NCI-H524 (cell line): ENCODE results near the gene GALNT10.

ENCODE experiments used
- DNase-seq, 2 experiments: peaks; one replicate each; lab custom pipeline; 2025; lab: John Stamatoyannopoulos, UW

GALNT10 gene, protein sequence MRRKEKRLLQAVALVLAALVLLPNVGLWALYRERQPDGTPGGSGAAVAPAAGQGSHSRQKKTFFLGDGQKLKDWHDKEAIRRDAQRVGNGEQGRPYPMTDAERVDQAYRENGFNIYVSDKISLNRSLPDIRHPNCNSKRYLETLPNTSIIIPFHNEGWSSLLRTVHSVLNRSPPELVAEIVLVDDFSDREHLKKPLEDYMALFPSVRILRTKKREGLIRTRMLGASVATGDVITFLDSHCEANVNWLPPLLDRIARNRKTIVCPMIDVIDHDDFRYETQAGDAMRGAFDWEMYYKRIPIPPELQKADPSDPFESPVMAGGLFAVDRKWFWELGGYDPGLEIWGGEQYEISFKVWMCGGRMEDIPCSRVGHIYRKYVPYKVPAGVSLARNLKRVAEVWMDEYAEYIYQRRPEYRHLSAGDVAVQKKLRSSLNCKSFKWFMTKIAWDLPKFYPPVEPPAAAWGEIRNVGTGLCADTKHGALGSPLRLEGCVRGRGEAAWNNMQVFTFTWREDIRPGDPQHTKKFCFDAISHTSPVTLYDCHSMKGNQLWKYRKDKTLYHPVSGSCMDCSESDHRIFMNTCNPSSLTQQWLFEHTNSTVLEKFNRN

DNA sequence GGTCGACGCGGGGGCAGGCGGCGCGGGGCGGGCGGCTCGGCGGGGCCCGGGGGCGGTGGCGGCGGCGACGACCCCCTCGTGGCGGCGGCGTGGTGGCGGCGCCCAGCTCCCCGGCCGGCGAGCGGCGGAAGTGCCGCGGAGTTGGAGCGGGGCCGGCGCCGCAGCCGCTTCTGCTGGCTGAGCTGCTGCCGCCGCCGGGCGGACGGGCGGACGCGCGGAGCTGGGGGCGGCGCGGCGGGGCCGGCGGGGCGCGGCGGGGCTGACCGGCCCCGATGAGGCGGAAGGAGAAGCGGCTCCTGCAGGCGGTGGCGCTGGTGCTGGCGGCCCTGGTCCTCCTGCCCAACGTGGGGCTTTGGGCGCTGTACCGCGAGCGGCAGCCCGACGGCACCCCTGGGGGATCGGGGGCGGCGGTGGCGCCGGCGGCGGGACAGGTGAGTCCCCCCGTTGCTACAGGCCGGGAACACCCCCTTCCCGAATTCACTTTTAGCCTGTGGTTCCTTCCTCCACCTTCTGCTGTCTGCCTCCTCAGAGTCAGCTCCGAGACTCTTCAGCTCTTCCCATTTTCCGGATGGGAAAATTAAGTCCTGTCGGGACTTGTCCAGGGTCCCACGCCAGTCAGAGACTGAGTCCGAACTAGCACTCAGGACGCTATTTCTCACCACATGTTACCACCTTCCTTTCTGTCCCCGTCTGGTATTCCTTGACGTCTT, at the start of gene GALNT10:
Gene GALNT10, plus strand, starts transcription at position 139 of the 710 bp plus-strand sequence. Its CDS starts 134 bp downstream, at position 273.
- DNase-seq: peak in 1 of 2 experiments; percentile 51

DNA sequence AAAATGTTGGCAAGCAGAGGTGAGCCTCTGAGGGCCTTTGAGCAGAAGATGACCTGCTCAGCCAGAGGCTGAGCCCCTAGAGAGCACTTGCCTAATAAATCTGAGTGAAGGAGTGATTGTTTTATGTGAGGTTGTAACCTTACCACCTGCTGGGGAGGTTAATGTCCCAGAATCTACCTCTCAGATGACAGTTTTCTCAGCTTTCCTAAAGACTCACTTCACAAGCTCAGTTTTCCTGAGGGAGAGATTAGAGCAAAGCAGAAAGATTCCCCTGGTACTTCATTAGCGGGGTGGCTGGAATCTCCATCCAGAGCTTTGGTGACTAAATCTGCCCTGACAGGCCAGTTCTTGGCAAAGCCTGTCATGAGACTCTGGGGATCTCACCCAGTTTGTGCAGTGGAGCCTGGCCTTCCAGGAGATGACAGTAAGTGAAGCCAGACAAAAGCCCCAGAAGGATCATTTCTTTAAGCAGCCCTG, 48.8 kb upstream of the GALNT10 start:
- DNase-seq: peak; percentile 10 to 49

DNA sequence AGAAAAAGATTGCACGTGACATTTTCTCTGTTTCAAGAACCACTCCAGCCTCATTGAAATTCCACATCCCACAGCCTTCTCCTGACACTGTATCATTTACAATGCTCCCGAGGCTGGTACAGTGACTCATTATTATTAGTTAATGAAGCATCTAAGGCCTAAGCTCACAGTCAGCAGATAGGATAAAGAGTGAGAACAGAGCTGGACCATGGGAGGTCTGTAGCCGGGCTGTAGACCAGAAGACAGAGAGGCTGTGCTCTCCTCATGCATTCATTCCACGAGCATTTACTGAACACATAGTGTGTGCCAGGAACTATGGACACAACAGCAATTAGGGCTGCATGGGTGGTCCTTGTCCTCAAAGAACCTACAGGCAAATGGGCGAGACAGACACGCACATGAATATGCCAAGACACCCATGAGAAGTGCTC, 47.3 kb upstream of the GALNT10 start:
- DNase-seq: no peak

DNA sequence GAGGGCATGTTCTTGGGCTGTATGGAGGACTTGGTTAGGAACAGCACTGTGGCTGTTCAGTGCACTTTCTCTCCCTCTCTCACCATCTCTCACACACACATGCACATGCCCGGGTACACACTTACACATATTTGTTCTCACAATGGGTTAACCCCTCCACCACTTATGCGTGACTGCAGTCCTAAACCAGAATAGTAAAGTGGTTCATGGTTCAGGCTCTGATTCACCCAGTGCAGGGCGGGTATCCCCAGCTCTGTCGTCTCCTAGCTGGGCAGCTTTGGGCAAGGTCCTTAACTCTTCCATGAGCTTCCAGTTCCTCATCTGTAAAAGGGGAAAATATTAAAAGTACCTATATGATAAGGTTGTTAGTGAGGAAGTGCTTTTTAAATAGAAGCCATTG, 45.3 kb upstream of the GALNT10 start:
- DNase-seq: no peak

DNA sequence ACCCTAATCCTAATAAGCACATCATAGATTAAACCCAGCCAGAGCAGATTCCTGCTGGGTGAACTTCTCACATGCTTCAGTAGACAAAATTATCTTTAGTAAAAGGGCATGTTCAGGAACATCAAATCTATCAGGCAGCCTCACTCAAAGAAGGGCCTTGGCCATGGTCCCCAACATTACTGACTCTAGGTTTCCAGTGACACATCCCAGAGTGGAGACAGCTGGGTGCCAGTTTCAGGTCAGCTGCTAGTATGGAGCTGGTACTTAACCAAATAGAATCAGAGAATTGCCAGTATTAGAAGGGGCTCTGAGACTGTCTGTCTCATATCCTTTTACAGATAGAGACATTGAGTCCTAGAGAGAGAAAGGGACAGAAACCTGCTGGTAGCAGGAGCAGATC, 44.1 kb upstream of the GALNT10 start:
- DNase-seq: no peak

DNA sequence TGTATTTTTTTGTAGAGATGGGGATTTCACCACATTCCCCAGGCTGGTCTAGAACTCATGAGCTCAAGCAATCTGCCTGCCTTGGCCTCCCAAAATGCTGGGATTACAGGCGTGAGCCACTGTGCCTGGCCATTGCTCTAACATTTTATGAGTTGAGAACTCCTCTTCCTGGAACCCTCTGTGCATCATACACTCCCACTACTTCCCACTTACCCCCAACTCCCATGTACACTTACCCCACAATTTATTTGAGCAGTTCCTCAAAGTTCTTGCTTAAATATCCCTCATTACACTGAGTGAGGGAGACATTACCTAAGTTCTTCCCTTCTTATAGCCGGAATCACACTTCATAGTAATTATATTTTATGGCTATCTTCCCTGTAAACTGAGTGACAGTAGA, 42.9 kb upstream of the GALNT10 start:
- no peak for DNase-seq

DNA sequence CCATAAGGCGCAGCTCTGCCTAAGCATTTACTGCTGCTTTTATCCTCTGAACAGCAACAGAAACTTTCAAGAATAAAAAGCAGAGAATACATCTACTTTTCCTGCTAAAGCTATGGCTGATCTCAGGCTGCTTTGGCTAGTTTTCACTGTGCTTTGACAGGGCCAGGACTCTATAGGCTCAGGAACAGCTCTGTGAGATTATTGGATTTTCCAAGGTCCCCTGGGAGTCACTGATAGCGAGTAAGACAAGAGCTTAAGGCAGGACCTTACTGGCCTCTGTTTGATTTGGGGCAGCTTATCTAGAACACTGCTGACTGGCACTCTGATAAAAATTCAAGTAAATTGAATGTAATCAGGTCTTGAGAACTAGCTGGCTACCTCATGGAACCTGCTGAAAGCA, 40.1 kb upstream of the GALNT10 start:
- DNase-seq: peak; percentile 22 to 68

DNA sequence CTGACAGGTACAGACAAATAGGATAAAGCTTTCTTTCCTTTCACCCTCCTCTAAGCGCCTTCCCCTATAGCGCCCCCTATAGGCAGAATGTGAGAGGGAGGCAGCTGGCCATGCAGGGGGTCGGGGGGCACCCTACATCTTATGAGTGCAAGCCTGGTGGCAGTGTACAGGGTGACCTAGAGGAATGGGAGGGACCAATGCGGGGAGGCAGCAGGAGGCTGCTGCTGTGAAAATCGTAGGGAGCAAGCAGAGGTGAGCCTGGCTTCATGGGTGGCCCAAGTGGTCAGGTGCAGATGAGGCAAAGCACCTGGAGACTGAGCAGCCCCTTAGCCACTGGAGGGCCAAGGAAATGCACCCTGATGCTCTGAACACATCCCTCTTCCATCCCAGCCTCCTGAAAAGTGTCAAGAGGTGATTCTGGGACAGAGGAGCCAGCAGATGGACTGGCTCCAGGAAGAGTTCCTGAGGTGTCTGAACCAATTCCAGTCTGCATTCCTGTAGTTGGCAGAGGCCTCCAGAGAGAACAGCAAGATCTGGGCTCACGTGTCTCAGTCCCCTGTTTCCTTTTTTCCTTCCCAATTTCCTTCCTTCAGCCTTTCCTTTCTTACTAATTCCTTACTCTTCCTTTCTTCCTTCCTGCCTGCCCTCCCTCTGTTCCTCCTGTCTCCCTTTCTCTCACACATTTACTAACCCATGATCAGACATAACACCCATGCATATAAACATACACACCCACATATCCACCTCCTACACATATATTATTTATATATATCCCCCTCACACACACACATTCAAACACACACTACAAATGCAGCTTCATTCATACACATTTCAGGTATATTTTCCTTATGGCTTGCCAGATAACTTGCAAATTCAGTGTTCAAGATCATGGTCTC, 32.8 kb upstream of the GALNT10 start:
- DNase-seq: no peak

DNA sequence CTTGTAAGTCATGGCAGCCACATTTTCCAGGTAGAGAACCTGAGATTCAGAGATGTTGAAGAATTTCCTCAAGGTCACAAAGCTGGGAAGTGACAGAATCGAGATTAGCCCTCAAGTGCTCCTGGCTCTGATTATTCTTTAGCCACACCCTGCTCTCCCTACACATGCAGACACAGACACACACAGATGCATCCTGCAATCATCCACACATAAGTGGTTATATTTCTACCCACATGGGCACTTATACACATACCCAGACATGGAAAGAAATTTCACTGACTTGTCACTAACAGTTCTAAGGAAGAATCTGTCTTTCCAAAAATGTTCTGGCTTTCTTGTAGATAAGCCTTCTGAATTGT, 32.2 kb upstream of the GALNT10 start:
- peak in 1 of 2 experiments; percentile 7 for DNase-seq

DNA sequence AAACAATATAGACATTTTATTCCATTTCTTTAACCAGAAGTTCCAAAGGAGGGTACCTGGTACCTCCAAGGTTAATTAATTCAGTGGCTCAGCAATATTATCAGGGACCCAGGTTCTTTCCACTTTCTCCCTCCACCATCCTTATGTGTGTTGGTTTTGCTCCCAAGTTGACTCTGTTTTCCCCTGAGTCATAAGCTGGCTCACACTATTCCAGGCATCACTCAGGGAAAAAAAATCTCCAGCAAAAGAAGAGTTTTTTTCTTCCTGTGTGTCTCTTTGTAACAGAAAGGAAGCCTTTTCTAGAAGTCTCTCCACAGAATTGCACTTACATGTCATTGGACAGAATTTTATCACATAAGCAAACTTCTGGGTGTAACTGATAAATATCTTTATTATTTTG, 31.2 kb upstream of the GALNT10 start:
- DNase-seq: no peak

DNA sequence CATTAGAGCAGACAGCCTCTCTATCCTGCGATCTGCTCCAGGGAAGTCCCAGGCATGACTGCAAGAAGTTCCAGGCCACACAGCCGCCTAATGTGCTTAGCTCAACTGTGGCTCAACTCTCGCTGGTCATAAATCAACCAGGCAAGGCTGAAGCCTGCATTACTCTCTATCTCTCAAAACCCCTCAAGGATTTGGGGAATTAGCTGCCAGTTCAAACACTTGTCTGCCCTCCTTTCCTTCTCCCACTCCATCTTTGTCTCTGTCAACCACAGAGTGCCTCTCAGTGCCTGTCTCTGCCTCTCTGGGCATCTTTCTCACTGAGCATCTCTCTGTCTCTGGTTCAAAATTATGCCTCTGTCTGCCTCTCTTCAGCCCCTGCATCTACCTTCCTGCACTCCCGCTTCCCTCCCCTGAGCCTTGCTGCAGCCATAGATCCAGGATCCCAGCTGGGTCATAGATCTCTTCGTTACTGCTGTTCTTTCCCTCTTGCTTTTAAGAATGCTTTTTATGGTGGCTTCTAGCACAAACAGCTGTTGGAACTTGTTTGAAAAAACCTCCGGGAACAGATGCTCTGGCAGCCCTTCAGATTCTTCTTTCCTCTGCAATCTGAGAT, 27.9 kb upstream of the GALNT10 start:
- peak; percentile 63 to 79 for DNase-seq

DNA sequence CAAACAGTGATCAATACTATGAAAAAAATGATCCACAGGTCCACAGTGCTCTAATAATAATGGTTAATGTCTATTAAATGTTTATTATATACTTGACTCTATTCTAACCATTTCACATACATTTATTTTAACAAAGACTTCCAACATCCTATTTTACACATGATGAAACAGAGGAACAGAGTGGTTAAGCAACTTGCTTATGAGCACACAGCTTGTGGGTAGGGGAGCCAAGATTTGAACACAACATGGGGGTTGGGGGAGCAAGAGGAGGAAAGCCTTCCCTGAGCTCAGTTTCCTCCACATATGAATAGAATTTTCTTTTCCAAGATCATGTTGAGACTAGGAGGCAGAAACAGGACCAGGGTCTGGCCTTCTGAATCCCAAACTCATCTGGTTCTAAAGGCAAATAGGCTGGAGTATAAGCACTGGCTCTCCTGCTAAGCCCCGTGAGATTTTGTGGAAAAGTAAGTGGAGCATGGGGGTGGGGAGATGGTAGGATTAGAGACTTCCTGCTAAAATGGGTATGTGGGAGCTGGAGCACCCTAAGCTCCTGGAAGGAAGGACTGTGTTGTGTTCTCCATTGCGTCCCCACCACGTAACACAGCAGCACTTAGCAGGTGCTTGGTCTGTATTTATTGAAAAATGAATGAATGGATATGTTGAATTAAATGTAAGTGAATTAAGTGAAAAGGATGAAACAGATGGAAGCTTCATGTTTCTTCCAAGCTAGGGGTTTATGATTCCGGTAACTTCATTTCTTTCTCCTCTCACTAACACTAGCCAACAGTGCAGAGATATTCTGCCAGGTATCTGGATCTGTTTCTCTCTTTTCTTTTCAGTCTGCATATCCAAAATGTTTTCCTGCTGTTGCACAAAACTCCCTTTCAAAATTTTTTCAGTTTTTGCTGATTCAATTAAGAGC, 26.9 kb upstream of the GALNT10 start:
- DNase-seq: peak in 1 of 2 experiments; percentile 38

DNA sequence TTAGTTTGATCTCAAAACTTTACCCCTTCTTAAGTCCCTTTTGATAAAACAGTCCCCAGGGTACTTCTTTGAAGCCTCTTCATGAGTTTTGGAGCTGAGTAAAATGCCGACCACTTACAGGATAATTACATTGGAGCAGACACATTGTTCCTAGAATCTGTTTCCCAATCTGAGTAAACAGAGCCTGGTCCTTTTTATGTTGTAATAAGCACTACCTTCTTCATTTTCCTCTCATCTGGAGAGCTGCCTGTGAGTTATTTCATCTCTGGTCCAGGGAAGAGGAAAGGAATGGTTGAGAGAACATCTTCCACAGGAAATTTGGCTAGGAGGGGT, 26.3 kb upstream of the GALNT10 start:
- DNase-seq: peak in 1 of 2 experiments; percentile 21

DNA sequence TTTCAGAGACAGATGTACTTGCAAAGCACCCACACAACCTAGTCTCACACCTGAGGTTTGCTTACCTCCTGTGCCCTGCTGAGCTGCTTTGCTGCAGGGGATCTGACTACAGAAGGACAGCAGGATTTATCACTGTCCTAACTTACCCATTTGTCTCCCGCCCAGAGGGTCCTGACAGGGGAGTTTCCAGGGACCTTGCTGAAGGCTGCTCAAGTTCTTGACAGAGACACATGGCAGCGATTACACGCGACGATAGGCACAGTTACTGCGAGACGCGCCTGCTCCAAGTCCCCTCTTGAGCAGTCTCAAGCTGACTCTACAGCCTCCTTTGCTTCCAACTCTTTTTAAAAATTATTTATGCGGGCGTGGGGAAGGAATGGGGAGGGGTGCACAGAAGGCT, 24.6 kb upstream of the GALNT10 start:
- DNase-seq: peak in 1 of 2 experiments; percentile 59

DNA sequence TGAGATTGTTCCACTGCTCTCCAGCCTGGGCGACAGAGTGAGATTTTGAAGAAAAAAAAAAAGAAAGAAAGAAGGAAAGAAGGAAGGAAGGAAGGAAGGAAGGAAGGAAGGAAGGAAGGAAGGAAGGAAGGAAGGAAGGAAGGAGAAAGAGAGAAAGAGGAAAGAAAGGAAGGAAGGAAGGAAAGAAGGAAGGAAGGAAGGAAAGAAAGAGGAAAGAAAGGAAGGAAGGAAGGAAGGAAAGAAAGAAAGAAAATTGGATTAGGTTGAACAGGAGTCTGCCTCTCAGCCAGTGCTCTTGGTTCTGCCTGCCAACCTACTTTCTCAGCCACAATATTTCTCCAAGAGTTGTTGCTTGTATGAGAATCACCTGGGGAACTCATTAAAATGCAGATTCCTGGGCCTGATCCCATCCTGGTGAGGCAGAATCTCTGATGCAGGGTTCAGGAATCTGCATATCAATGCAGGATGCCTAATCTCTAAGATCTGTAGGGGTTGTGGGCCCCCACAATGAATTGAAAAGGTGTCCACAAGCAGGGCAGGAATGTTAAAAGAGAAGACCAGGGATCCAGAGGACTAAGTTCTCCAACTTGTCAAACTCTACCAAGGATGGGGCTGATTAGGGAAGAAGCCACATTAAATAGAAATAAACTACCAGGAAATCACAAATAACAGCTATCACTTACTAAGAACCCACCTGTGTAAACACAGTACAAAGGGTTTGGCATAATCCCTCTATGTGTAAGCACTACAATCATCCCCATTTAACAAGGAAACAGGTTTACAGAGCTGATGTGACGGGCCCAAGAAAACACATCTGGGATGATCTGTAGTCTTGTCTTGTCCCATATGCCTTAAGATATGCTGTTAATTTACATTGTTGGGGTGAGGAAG, 23.4 kb upstream of the GALNT10 start:
- DNase-seq: no peak

DNA sequence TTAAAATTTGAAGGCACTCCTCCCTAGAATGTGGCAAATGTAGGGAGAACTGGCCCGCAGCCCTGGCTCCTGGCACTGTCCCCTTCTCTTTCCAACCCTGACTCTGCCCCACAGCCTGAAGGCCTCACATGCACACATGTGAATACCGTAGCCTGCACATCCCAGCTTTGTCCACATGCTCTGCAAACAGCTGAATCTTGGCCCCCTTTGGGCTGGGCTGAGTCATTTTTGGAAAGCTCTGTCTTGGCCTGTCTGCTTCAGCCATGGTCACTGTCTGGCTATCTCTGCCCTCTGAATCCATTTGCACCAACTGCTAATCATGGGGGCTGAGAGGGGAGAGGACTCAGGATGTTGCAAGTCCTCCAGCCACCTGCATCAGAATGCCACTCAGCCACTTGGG, 22.1 kb upstream of the GALNT10 start:
- DNase-seq: no peak

DNA sequence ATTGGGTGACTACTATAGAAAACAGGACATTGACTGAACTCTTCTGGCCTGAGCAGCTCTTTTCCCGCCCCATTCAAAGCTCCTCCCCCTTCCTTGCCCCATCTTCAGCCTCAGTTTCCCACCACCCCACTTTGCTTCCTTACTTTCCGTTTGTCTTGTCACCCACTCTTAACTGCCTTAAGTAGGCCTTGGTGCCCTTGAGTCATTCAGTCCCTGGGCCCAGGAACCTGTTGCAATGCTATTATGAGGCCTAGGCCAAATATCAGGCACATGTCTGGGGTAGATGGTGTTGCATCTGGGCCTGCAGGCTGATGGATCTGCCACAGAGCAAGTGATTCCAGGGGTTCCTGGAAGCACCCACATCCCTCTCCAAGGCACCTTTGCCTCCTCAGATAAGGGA, 17.7 kb upstream of the GALNT10 start:
- no peak for DNase-seq

DNA sequence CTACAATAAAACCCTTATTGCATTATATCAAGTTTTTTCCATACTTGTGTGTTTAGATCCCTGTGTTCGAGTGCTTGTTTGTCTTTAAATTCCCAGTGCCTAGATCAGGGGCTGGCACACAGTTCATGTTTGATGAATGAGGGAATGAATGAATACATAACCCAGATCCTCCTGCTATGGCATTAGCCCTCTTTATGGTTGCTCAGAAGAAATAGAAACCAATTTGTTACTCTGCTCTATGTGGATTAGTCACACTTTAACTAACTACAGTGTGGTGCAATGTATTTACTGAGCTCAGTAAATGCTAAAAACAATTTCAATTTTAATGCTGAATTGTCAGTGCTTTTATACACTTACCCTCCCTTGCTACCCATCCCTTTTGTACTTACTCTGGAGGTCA, 16.4 kb upstream of the GALNT10 start:
- no peak for DNase-seq

DNA sequence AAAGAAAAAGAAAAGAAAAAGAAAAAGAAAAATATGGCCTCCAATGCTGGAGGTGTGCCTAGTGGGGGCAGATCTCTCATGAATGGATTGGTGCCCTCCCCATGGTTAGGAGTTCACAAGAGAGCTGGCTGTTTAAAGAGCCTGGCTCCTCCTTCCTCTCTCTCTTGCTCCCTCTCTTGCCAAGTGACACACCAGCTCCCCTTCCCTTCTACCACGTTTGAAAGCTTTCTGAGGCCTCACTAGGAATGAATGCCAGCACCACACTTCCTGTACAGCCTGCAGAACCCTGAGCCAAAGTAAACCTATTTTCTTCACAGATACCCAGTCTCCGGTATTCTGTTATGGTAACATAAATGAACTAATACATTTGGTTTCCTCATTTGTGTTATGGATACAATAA, 14.4 kb upstream of the GALNT10 start:
- DNase-seq: no peak
